Dendritic cell treated with granulocyte-macrophage colony-stimulating factor and Interleukin-4, amounts not matched to agents 40 ng/mL and 50 ng/mL, for 4 days (primary cell): ENCODE measurements around the gene LCE4A.

Source experiments
- H3K27ac Mint-ChIP-seq: one replicate; pipeline ENCODE4 v1.8.0; 2022; ENCODE audit warnings: mild to moderate bottlenecking, mixed read lengths
- H3K27me3 Mint-ChIP-seq: one replicate; pipeline ENCODE4 v1.8.0; 2022; ENCODE audit warnings: mild to moderate bottlenecking, mixed read lengths
- H3K36me3 Mint-ChIP-seq: one replicate; pipeline ENCODE4 v1.8.0; 2022; ENCODE audit warnings: low read depth, mixed read lengths
- H3K4me1 Mint-ChIP-seq: one replicate; pipeline ENCODE4 v1.8.0; 2022; ENCODE audit warnings: low read depth, mixed read lengths
- H3K4me3 Mint-ChIP-seq: one replicate; pipeline ENCODE4 v1.8.0; 2022; ENCODE audit warnings: mild to moderate bottlenecking, moderate library complexity, mixed read lengths
- H3K9me3 Mint-ChIP-seq: one replicate; pipeline ENCODE4 v1.8.0; 2022; ENCODE audit warnings: mixed read lengths
- intact Hi-C: fragments of 100-400 bp; cut with micrococcal nuclease; formaldehyde crosslinking; loops from one replicate; pipeline ENCODE4 v1.15.0; 2022

LCE4A gene

DNA sequence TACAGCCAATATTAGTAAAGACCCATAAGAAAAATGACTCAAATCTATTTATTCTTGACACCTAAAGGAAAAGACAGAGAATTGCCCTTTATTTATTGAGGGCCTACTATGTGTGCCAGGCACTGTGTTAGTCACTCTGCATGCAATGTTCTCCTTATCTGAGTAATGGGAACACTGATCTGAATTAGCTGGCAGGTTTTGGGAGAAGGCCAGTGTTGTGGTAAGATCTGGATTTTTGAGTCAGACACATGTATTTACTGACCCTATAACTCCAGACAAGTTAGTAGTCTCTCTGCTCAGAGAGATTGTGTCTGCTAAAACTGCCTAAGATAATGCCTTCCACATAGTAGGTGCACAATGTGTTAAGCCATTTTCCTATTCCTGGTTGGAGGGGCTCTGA lies 17.3 kb downstream of the LCE4A start:
- Mint-ChIP-seq H3K36me3 (no peaks in the 10 kb centered on the region), H3K9me3 (no peaks in the 10 kb centered on the region), H3K4me3 (no peak overlapping the region), H3K27ac (no peak overlapping the region), H3K27me3 (peaks cover 10% of the 10 kb centered on the region), H3K4me1 (no peaks in the 10 kb centered on the region)
- intact Hi-C loops, result no loop called here

DNA sequence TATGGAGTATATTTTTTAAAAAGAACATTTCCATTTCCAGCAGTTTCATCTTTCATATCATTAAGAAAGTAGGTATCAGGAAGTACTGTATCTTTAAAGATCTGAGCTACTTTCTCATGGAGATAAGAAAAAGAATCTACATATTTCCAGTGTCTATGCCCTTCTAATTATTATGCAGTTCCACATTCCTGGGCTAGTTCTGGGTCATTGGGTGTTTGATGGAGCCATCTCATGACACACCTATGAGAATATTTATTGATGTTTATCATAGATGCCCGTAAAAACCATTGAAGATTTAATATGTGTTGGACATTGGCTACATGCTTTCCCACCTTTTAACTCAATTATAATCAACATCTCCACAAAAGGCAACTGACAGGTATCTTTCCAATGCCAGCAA lies 21.0 kb downstream of the LCE4A start:
- no peak overlapping the region for H3K4me3 Mint-ChIP-seq
- H3K27ac Mint-ChIP-seq, result no peak overlapping the region
- H3K36me3 Mint-ChIP-seq, result no peaks in the 10 kb centered on the region
- no peaks in the 10 kb centered on the region for H3K4me1 Mint-ChIP-seq
- intact Hi-C loops, result no loop called here
- no peaks in the 10 kb centered on the region for H3K9me3 Mint-ChIP-seq
- peaks cover 11% of the 10 kb centered on the region for H3K27me3 Mint-ChIP-seq

DNA sequence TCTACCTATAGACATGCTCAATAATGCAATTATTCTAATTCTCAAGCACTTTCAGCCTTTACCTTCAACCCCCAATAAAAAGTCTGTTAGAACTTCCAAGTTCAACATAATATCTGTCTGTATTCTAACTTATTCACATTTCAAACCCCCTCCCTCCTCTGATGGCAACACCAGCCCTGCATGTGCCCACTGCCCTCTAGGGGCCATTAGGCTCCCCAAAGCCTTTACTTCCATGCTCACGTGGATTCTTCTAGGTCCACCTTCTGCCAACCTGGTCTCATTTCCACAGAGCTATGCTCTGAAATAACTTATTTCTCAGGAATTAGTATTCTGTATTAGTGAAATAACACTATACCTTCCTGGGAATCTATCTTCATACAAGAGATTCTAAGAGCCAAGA lies 27.7 kb downstream of the LCE4A start:
- H3K4me1 Mint-ChIP-seq, result no peaks in the 10 kb centered on the region
- intact Hi-C loops, result no loop called here

DNA sequence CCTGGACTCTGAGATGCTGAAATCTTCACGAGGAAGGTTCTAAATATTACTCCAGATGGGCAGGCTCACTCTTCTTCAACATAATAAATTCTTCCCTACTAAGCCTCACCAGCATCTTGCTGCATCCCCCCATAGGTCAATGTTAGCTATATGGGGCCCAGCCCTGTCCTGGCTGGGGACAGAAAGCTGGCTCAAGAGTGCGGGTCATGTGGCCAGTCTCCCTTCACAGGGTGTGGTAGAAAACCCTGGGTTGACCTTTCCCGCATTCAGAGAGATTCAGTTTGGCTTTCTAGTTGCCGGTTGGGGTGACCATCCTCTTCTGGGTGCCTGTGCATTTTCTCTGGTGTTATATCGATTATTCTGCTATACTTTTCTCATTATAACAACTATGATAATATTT lies 30.0 kb downstream of the LCE4A start:
- H3K4me1 Mint-ChIP-seq, result no peaks in the 10 kb centered on the region
- H3K36me3 Mint-ChIP-seq, result no peaks in the 10 kb centered on the region
- H3K27me3 Mint-ChIP-seq, result peaks cover 22% of the 10 kb centered on the region
- intact Hi-C loops, result no loop called here
- no peak overlapping the region for H3K27ac Mint-ChIP-seq
- H3K4me3 Mint-ChIP-seq, result no peak overlapping the region
- H3K9me3 Mint-ChIP-seq, result no peaks in the 10 kb centered on the region

More for the DNA sequence above, 27.7 kb downstream of the LCE4A start:
- H3K9me3 Mint-ChIP-seq, result no peaks in the 10 kb centered on the region
- no peak overlapping the region for H3K4me3 Mint-ChIP-seq
- no peak overlapping the region for H3K27ac Mint-ChIP-seq
- H3K27me3 Mint-ChIP-seq, result peaks cover 20% of the 10 kb centered on the region
- no peaks in the 10 kb centered on the region for H3K36me3 Mint-ChIP-seq

DNA sequence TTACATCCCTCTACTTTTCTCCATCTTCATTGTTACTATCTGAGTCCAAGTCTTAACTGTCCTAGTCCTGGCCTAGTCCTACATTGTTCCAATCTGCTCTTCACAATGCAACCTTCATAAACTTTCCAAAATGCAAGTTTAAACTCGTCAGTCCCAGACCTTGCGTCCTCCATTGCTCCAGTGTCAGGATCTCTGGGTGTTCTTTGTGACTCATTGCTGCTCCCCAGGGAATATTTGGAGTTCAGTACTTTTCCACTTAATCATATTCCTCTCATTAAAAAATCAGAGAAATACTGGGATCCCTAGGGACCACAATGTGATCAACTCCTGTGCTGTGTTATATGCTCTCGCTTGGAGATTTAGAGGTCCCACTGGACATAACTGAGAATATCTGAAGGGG lies 31.9 kb downstream of the LCE4A start:
- H3K27me3 Mint-ChIP-seq, result peaks cover 19% of the 10 kb centered on the region
- no peak overlapping the region for H3K4me3 Mint-ChIP-seq
- no peak overlapping the region for H3K27ac Mint-ChIP-seq
- intact Hi-C loops, result no loop called here
- no peaks in the 10 kb centered on the region for H3K36me3 Mint-ChIP-seq
- no peaks in the 10 kb centered on the region for H3K4me1 Mint-ChIP-seq
- H3K9me3 Mint-ChIP-seq, result no peaks in the 10 kb centered on the region

DNA sequence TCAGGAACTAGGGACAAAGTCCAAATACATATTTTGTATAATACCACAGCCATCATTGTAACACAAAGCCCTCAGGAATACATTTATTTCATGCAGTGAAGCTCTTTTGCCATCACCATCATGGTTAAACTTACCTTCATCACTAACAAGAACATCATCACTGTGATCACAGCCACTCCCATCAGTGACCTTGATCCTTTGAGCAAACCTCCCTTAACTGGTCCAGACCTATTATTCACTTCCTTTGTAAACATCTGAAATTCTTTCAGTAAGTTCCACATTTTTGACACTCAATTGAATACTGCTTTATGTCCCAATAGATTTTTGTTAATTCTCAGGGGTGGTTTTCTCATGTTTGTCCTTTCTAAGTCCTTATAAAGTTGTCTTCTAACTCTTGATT lies 33.7 kb downstream of the LCE4A start:
- Mint-ChIP-seq H3K9me3 (no peaks in the 10 kb centered on the region), H3K27me3 (peaks cover 21% of the 10 kb centered on the region), H3K36me3 (no peaks in the 10 kb centered on the region), H3K4me1 (no peaks in the 10 kb centered on the region), H3K4me3 (no peak overlapping the region), H3K27ac (no peak overlapping the region)
- intact Hi-C loops, result no loop called here

DNA sequence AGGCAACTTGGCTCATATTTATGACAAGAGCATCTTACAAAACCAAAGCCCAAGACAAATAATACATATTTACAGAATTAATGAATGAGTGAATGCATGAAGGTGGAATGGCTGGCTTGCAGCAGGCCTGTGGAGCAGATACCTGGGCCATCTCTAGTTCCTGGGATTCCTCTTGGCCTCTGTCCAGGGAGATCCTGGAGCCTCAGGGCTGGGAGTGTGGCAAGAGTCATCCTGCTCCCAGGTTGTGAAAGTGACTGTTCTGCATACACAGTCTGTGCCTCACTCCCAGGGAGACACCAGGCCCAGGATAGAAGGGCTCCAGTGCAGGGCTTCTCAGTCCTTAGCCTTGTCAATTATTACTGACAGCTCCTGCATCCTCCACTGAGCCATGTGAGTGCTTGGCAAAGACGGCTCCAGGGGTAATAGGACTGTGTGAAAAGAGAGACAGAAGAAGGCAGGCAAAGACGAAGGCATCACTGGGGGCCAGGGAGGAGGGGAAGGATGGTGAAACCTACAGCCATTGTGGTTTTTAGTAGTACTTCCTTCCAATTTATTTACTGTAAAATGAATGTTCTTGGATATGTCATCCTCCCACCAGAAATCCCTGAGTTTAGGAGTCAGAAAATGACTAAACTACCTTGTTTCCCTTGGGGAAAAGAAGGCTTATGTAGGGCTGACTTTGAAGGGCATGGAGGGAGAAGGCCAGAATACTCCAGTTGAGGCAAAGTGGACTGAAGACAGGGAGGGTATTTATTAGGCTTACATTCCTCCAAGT lies 35.6 kb downstream of the LCE4A start:
- H3K27me3 Mint-ChIP-seq, result peaks cover 17% of the 10 kb centered on the region
- H3K4me3 Mint-ChIP-seq, result no peak overlapping the region
- no peaks in the 10 kb centered on the region for H3K4me1 Mint-ChIP-seq
- H3K9me3 Mint-ChIP-seq, result no peaks in the 10 kb centered on the region
- intact Hi-C loops, result no loop called here
- H3K27ac Mint-ChIP-seq, result no peak overlapping the region
- no peaks in the 10 kb centered on the region for H3K36me3 Mint-ChIP-seq

DNA sequence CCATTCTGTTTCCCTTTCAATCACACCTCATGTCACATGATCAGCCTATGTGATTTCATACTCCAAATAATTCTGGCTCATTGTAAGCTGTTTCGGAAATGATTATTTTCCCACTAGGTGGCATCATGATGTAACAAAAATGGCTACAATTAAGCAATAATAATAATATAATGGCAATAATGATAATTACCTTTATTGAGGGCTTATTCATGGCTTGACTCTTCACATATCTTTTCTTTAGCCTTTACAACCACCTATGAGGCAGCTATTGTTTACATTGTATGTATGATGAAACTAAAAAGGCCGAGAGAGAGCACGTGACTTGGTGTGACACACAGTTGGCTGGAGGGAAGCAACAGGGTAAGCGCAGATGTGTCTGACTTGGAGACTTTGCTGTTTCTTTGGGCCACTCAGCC lies 37.3 kb downstream of the LCE4A start:
- intact Hi-C loops, result no loop called here
- no peaks in the 10 kb centered on the region for H3K36me3 Mint-ChIP-seq
- no peaks in the 10 kb centered on the region for H3K4me1 Mint-ChIP-seq
- no peak overlapping the region for H3K27ac Mint-ChIP-seq
- H3K27me3 Mint-ChIP-seq, result peaks cover 14% of the 10 kb centered on the region
- no peak overlapping the region for H3K4me3 Mint-ChIP-seq
- no peaks in the 10 kb centered on the region for H3K9me3 Mint-ChIP-seq

DNA sequence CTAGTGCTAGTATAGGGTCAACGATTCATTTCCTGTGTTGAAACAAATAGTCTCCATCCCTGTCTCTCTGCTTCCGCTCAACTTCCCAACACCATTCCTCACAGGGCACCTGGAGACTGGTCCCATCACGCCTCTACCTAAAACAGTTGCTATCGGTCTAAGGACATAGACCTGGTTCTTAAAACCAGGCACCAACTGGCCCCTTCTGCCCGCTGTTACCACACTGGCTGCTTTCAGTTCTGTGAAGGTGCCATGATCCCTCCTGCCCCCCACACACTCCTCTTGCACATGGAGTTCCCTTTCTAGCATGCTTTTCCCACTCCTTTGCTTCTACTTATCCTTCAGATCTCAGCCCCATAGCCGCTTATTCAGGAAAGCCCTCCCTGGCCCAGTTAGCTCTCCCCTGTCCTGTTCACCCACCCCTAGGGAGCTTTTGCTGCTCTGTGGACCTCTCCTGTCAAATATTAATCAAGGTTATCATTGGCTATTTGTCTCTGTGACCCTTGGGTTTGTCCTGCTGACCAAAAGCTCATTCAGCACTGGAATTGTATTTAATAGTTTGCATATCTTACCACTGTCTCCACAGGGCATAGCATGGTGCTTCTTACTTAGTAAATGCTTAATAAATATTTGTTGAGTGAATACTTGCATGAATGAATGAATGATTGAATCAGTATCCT lies 37.9 kb downstream of the LCE4A start:
- intact Hi-C loops, result no loop called here
- H3K4me3 Mint-ChIP-seq, result no peak overlapping the region
- no peaks in the 10 kb centered on the region for H3K4me1 Mint-ChIP-seq
- peaks cover 16% of the 10 kb centered on the region for H3K27me3 Mint-ChIP-seq
- no peak overlapping the region for H3K27ac Mint-ChIP-seq
- H3K9me3 Mint-ChIP-seq, result no peaks in the 10 kb centered on the region
- H3K36me3 Mint-ChIP-seq, result no peaks in the 10 kb centered on the region

DNA sequence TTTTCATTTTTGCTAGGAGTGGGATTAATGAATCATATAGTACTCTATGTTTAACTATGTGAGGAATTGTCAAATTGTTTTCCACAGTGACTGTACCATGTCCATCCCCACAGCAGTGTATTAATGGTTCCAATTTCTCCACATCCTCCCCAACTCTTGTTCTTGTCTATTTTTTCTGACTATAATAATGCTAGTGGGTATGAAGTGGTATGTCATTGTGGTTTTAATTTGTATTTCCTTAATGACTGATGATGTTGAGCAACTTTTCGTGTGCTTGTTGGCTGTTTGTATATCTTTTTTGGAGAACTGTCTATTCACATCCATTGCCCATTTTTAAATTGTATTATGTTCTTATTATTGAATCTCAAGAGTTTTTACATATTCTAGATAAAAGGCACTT lies 39.9 kb downstream of the LCE4A start:
- intact Hi-C loops, result no loop called here
- H3K36me3 Mint-ChIP-seq, result no peaks in the 10 kb centered on the region
- H3K27me3 Mint-ChIP-seq, result peaks cover 20% of the 10 kb centered on the region
- H3K4me3 Mint-ChIP-seq, result no peak overlapping the region
- no peaks in the 10 kb centered on the region for H3K9me3 Mint-ChIP-seq
- no peaks in the 10 kb centered on the region for H3K4me1 Mint-ChIP-seq
- no peak overlapping the region for H3K27ac Mint-ChIP-seq

DNA sequence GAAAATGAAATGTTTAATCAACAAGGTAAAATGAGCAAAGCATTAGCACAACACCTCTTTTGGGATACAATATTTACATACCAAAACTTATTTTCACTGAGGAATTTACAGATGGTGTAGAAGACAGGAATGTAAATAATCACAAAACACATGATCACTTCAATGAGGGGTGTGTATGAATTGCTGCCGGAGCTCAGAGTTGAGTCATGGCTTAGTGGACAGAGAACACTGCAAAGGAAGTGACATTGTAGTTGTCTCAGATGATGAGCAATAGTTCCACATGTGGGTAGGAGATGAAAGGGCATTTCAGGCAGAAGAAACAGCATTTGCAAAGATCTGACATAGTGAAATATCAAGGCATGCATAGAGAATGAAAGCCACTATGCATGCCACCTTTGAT lies 44.3 kb downstream of the LCE4A start:
- peaks cover 14% of the 10 kb centered on the region for H3K27me3 Mint-ChIP-seq
- H3K36me3 Mint-ChIP-seq, result no peaks in the 10 kb centered on the region
- H3K4me3 Mint-ChIP-seq, result no peak overlapping the region

DNA sequence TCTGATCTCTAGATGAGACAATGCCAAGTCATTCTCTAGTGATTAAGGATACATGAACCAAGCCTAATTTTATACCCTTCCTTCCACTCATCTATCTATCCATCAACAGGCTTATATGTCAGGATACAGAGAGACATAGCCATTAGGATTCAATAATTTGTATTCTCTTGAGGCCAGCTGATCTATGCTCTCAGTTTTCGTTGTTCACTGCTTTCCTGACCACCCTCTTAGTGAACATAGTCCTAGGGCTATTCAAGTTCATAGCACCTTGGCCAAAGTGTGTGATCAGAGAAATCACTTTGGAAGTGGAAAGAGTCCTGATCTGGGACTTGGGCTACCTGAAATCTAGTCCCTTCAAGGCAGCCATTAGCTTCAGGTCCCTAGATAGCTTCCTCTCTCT lies 45.6 kb downstream of the LCE4A start:
- Mint-ChIP-seq H3K9me3 (no peaks in the 10 kb centered on the region), H3K36me3 (no peaks in the 10 kb centered on the region), H3K27ac (no peak overlapping the region), H3K4me1 (no peaks in the 10 kb centered on the region), H3K4me3 (no peak overlapping the region), H3K27me3 (peaks cover 13% of the 10 kb centered on the region)
- intact Hi-C loops, result no loop called here

More for the DNA sequence above, 44.3 kb downstream of the LCE4A start:
- H3K27ac Mint-ChIP-seq, result no peak overlapping the region
- H3K9me3 Mint-ChIP-seq, result no peaks in the 10 kb centered on the region
- no peaks in the 10 kb centered on the region for H3K4me1 Mint-ChIP-seq
- intact Hi-C loops, result no loop called here

DNA sequence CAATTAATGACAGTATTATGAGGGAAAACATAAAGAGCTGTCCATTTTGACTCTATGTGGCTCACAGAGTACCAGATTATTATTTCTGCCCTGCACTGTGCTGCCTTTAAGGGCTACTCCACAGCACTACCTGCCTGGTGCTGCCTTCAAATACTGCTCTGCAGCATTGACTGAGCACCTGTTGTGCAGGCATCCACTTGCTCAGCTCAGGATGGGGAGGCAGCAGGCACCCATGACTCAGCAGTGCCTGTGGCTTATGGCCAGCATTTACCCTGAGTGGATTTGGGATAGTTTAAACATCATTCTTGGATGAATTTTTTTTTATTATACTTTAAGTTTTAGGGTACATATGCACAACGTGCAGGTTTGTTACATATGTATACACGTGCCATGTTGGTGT lies 48.9 kb downstream of the LCE4A start:
- no peaks in the 10 kb centered on the region for H3K4me1 Mint-ChIP-seq
- H3K4me3 Mint-ChIP-seq, result no peak overlapping the region
- H3K27ac Mint-ChIP-seq, result no peak overlapping the region
- intact Hi-C loops, result no loop called here
- peaks cover 6% of the 10 kb centered on the region for H3K27me3 Mint-ChIP-seq
- no peaks in the 10 kb centered on the region for H3K9me3 Mint-ChIP-seq
- H3K36me3 Mint-ChIP-seq, result no peaks in the 10 kb centered on the region

DNA sequence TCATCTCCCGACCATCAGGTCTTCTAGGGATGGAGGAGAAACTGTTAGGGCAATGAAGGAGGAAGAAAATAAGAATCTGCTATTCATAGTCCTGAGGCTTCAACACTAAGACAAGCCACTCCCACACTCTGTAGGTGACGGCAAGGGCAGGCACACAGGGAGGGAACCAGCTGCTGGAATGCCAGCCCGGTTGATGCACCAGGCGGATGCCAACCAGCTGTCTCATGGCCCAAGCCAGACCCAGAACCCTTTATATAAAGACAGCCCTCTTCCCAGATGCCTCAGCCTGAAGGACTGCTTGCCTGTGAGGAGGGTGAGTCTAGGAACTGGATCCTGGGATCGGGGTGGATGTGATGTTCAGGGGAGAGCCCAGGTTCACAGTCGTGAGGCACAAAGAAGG lies 49.8 kb downstream of the LCE4A start, which contains the start of gene KPRP:
KPRP (plus strand) TSS at position 279 of the 400 bp plus-strand sequence. CDS start 1,564 bp downstream, outside the sequence.
- H3K9me3 Mint-ChIP-seq, result no peaks in the 10 kb centered on the region
- H3K36me3 Mint-ChIP-seq, result no peaks in the 10 kb centered on the region
- H3K4me3 Mint-ChIP-seq, result no peak within 1 kb of the TSS
- peaks cover 3% of the 10 kb centered on the region for H3K27me3 Mint-ChIP-seq
- no peak within 1 kb of the TSS for H3K27ac Mint-ChIP-seq
- H3K4me1 Mint-ChIP-seq, result no peaks in the 10 kb centered on the region
- intact Hi-C loops, result no loop called here
